Dedifferentiated amniotic fluid mesenchymal stem cell (primary cell): ENCODE results near the gene PSMD14.

Experiments
- DNase-seq: peaks from one replicate; pipeline ENCODE4 v3.0.0-alpha.2; 2016; ENCODE audit errors: extremely low spot score

The PSMD14 gene

DNA sequence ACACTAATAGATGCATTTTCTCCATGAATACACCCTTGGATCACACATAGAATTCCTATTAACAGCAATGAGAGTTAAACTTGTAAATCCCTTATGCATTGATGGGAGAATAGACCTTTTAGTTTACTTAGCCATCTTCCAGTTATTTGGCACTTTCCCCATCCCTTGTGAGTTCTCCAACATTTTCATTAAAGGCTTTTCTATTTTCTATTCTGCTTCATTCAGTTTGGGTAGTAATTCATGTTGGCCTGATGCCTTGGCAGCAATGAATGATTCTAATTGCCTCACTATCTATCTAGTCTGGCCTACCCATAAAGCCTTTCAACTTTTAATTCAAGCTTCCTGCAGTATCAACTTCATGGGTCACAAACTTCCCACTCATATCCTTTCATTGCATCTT is 140.2 kb downstream of the PSMD14 start:
- DNase-seq: no peak
